BLaER1 treated with 17β-estradiol and CSF1 and Interleukin-3, amounts not matched to agents 10 nM and 100 nM (cell line): ENCODE measurements around the gene EGLN2.
"Not testable (repeated sequence)": the region's sequence is repeated elsewhere in the genome, so short reads cannot be mapped to it uniquely, and the experiment has no call there.

ENCODE experiments used
- H3K27ac ChIP-seq, 11 experiments: shearing (Covaris generic); formaldehyde crosslinking; 2 replicates each; pipeline ENCODE4 v1.8.1; 2022
- H3K27me3 ChIP-seq, 11 experiments: shearing (Covaris generic); formaldehyde crosslinking; 2 replicates each; pipeline ENCODE4 v1.8.1; 2022
- H3K36me3 ChIP-seq, 11 experiments: shearing (Covaris generic); formaldehyde crosslinking; 2 replicates each; pipeline ENCODE4 v1.8.1; 2022
- H3K4me1 ChIP-seq, 10 experiments: shearing (Covaris generic); formaldehyde crosslinking; 2 replicates each; pipeline ENCODE4 v1.8.1; 2022
- H3K4me2 ChIP-seq, 11 experiments: shearing (Covaris generic); formaldehyde crosslinking; 2 replicates each; pipeline ENCODE4 v1.8.1; 2022
- H3K4me3 ChIP-seq, 10 experiments: shearing (Covaris generic); formaldehyde crosslinking; 2 replicates each; pipeline ENCODE4 v1.8.1; 2022
- H3K9ac ChIP-seq, 11 experiments: shearing (Covaris generic); formaldehyde crosslinking; 2 replicates each; pipeline ENCODE4 v1.8.1; 2022
- H3K9me3 ChIP-seq, 11 experiments: shearing (Covaris generic); formaldehyde crosslinking; replicated peaks in 1 of 11; 2 replicates each; pipeline ENCODE4 v1.8.1; 2022
- H4K20me1 ChIP-seq, 11 experiments: shearing (Covaris generic); formaldehyde crosslinking; 2 replicates each; pipeline ENCODE4 v1.8.1; 2022
- Cebpa-rat ChIP-seq, 11 experiments: shearing (Covaris generic); IDR thresholded peaks; 2 replicates each; pipeline ENCODE4 v1.8.1; 2022

The EGLN2 gene

DNA sequence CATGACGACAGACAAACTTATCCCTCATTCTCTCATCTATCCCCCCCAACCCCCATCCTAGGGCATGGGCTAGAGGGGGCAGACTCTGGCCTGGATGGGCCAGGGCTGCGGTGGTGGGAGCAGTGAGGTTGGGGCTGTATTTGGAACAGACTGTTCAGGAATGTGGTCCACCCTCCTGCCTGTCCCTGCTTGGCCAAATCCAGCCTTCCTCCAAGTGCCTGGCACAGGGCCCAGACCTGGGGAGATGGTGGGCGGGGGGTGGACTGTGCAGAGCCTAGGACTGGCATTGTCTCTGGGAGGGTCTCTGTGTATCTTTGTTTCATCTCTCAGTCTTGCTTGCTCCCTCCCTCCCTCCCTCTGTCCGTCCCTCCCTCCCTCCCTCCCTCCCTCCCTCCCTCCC lies 14.2 kb downstream of the EGLN2 start:
- Histone ChIP-seq H3K4me3 (no peak overlapping the region), H3K4me1 (peaks cover 21 to 61% (median 33%) of the 10 kb centered on the region in 10 experiments), H3K9me3 (no peaks in the 10 kb centered on the region), H3K4me2 (peak overlapping the region in 2 of 11 experiments; percentile 87 to 95; a peak in 2 of 22 replicates), H3K27me3 (peaks cover 0 to 34% (median 22%) of the 10 kb centered on the region in 11 experiments; a peak in 19 of 22 replicates), H3K36me3 (peaks cover 18 to 21% (median 20%) of the 10 kb centered on the region in 11 experiments), H3K27ac (no peak overlapping the region), H3K9ac (no peak overlapping the region), H4K20me1 (peaks cover 19 to 60% (median 36%) of the 10 kb centered on the region in 11 experiments; a peak in 21 of 22 replicates)
- no peak for TF ChIP-seq Cebpa-rat (IDR thresholded peaks at IDR 0.05)

DNA sequence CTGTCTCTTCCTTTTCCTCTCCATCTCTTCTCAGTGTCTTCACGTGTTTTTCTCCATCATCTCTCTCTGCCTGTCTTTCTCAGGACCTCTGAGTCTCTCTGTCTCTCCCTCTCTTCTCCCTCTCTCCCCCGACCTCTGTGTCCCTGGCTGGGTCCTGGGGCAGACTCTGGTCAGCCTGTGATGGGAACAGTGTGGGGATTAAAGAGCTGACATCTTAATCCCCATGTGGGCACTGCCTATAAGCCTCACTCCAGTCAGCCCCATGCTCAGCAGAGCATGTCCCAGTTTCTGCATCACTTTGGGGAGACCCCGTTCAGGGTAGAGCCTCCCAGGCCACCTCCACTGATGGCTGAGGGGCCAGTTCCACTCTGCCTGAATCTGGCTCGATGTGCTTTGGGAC lies 16.2 kb downstream of the EGLN2 start:
- H3K4me3 ChIP-seq = no peak overlapping the region
- no peak overlapping the region for H3K4me2 ChIP-seq
- no peaks in the 10 kb centered on the region for H3K9me3 ChIP-seq
- H3K9ac ChIP-seq = no peak overlapping the region
- no peak for TF ChIP-seq Cebpa-rat (IDR thresholded peaks at IDR 0.05)
- H3K4me1 ChIP-seq = peaks cover 27 to 63% (median 39%) of the 10 kb centered on the region in 10 experiments
- H3K27me3 ChIP-seq = peaks cover 0 to 34% (median 22%) of the 10 kb centered on the region in 11 experiments; a peak in 19 of 22 replicates
- peaks cover 0 to 40% (median 18%) of the 10 kb centered on the region in 11 experiments; a peak in 14 of 22 replicates for H4K20me1 ChIP-seq
- H3K27ac ChIP-seq = no peak overlapping the region
- H3K36me3 ChIP-seq = peaks cover 0 to under 1% (median under 1%) of the 10 kb centered on the region in 11 experiments; a peak in 3 of 22 replicates

DNA sequence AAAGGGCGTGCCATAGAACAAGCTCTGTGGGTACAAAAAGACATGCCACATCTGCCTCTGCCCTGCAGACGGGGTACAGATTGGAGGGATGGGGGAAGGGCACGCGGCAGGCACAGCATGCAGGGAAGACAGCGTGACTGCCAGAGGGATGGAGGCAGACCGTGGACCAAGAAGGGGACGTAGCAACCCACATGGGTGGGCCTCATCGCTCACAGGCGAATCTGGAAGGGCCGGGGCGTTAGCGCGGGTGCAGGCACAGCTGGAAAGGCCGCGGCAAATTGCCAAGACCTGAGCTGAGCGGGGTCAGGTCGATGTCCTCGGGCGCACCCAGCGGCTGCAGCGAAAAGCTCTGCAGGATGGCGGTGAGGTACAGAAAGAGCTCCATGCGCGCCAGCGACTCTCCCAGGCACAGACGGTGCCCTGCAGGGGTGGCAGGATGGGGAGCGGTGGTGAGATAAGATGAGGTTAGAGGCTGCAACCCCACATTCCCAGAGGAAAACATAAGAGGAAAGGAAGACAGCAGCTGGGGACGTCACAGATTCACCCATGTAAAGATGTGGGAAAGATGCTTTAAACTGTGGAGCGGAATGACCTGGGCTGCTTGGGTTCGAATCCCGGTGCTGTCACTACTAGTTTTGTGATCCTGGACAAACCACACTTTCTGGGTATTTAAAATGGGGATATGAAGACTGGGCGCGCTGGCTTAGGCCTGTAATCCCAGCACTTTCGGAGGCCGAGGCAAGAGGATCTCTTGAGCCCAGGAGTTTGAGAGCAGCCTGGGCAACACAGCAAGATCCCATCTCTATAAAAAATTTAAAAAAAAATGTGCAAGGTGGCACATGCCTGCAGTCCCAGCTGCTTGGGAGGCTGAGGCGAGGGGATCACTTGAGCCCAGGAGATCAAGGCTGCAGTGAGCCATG lies 19.7 kb downstream of the EGLN2 start:
- Histone ChIP-seq H3K4me1 (peaks cover 26 to 56% (median 36%) of the 10 kb centered on the region in 10 experiments), H3K4me2 (peak overlapping the region; percentile 65 to 91 (median 81)), H3K4me3 (peak overlapping the region in 8 of 10 experiments; percentile 22 to 60 (median 47); a peak in 12 of 20 replicates), H4K20me1 (peaks cover 0 to 16% (median 0%) of the 10 kb centered on the region in 11 experiments; a peak in 3 of 22 replicates), H3K9ac (0 out of 22 replicates have a peak overlapping the region, but pooled peaks of 1 of the 11 experiments have one; percentile 33), H3K27ac (peak overlapping the region in 2 of 11 experiments; percentile 19 to 41; a peak in 1 of 22 replicates)
- H3K9me3 ChIP-seq, H3K36me3 ChIP-seq, H3K27me3 ChIP-seq: not testable (repeated sequence)

DNA sequence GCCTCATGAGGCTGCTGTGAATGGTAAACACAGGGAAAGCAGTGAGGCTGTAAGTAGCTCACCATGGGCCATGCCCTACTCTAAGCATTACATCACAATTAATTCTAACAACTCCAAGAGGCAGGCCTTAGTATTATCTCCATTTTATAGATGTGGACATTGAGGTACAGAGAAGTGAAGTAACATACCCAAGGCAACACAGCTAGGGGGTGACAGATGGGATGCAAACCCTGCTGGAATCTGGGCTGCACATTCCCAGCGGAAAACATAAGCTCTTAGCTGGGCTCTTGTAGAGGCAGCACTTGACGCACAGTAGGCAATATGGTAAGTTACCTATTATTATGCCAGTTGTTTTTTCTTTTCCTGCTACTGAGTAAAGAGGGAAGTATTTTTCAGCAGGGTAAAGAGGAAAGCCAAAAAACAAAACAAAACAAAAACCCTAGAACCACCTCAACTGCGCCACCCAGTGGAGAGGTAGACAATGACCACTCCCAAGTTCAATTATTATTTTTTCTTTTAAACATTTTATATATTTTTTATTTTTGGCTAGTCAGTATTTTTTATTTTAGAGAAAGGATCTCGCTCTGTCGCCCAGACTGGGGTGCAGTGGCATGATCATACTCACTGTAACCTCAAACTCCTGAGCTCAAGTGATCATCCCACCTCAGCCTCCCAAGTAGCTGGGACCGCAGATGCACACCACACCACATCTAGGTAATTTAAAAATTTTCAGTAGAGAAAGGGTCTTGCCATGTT lies 20.7 kb downstream of the EGLN2 start:
- H3K9ac ChIP-seq, H3K27me3 ChIP-seq, H3K36me3 ChIP-seq, H4K20me1 ChIP-seq, H3K9me3 ChIP-seq, H3K4me3 ChIP-seq: not testable (repeated sequence)
- Histone ChIP-seq H3K4me1 (peaks cover 31 to 65% (median 41%) of the 10 kb centered on the region in 10 experiments), H3K27ac (peak overlapping the region in 4 of 11 experiments; percentile 19 to 54 (median 40); a peak in 4 of 22 replicates), H3K4me2 (peak overlapping the region in 8 of 11 experiments; percentile 18 to 91 (median 72); a peak in 17 of 22 replicates)

DNA sequence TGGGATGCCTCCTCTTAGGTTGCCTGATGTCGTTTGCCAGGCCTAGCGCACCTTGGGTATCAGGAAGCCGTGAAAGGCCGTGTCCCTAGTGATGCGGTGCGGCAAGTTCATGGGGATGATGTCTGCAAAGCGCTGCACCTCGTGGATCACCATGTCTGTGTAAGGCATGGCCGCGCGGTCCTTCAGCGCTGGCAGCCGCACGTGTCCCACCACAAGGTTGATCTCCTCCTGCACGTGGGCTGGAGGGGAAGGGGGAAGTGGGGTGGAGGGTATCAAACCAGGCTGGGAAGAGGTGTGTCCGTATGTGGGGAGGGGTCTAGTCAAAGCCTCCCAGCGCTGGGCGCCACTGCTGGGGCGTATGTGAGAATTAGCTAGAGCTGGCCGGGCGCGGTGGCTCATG lies 23.2 kb downstream of the EGLN2 start:
- peak overlapping the region in 8 of 11 experiments; percentile 1 to 69 (median 42); a peak in 13 of 22 replicates for H3K27ac ChIP-seq
- TF ChIP-seq Cebpa-rat (IDR thresholded peaks at IDR 0.05) = no peak
- H3K9me3 ChIP-seq = no peaks in the 10 kb centered on the region
- H3K9ac ChIP-seq = peak overlapping the region in 1 of 11 experiments; percentile 25; a peak in 2 of 22 replicates
- H3K4me3 ChIP-seq = no peak overlapping the region
- H4K20me1 ChIP-seq = no peaks in the 10 kb centered on the region
- H3K4me2 ChIP-seq = peak overlapping the region; percentile 57 to 94 (median 80); a peak in 18 of 22 replicates
- peaks cover 0 to 7% (median 5%) of the 10 kb centered on the region in 11 experiments; a peak in 11 of 22 replicates for H3K36me3 ChIP-seq
- peaks cover 31 to 58% (median 37%) of the 10 kb centered on the region in 10 experiments for H3K4me1 ChIP-seq
- no peaks in the 10 kb centered on the region for H3K27me3 ChIP-seq

DNA sequence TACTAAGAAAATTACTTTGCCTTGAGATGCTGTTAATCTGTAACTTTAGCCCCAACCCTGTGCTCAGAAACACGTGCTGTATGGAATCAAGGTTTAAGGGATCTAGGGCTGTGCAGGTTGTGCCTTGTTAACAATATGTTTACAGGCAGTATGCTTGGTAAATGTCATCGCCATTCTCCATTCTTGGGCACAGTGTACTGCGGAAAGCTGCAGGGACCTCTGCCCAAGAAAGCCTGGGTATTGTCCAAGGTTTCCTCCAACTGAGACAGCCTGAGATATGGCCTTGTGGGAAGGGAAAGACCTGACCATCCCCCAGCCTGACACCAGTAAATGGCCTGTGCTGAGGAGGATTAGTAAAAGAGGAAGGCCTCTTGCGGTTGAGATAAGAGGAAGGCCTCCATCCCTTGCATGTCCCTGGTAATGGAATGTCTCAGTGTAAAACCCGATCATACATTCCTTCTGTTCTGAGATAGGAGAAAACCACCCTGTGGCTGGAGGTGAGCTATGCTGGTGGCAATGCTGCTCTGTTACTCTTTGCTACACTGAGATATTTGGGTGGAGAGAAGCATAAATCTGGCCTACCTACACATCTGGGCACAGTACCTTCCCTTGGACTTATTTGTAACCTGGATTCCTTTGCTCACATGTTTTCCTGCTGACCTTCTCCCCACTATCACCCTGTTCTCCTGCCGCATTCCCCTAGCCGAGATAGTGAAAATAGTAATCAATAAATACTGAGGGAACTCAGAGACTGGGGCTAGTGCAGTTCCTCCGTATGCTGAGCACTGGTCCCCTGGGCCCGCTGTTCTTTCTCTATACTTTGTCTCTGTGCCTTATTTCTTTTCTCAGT lies 23.9 kb downstream of the EGLN2 start:
- H3K4me3 ChIP-seq = peak overlapping the region in 1 of 10 experiments; percentile 35; a peak in 1 of 20 replicates
- peak overlapping the region in 8 of 11 experiments; percentile 1 to 69 (median 44); a peak in 14 of 22 replicates for H3K27ac ChIP-seq
- peaks cover 0 to 14% (median 12%) of the 10 kb centered on the region in 11 experiments; a peak in 13 of 22 replicates for H3K36me3 ChIP-seq
- not testable (repeated sequence) for H3K9me3 ChIP-seq, H4K20me1 ChIP-seq, H3K27me3 ChIP-seq
- peak overlapping the region; percentile 57 to 94 (median 80) for H3K4me2 ChIP-seq
- peaks cover 31 to 56% (median 36%) of the 10 kb centered on the region in 10 experiments for H3K4me1 ChIP-seq
- peak overlapping the region in 3 of 11 experiments; percentile 25 to 52 (median 41); a peak in 7 of 22 replicates for H3K9ac ChIP-seq

DNA sequence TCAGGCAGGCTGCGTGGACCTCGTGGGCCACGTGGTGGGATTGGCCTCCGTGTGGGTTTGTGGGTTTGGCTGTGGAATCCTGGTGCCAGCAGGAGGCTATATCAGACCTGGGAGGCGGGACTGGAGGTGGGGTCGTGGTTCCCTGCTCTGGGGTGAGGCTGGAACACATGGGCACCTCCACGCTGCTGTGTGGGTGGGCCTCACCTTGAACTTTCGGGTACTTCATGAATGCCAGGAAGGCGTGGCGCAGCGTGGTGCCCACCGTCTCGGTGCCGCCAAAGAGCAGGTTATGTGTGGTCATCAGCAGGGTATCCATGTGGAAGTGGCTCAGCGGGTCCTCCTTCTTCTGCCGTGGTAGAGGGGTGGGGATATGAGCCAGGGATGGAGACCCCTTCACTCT lies 25.9 kb downstream of the EGLN2 start:
- not testable (repeated sequence) for H4K20me1 ChIP-seq, H3K4me2 ChIP-seq, H3K27me3 ChIP-seq, H3K9ac ChIP-seq, H3K27ac ChIP-seq, H3K4me3 ChIP-seq, H3K9me3 ChIP-seq
- peaks cover 18 to 37% (median 23%) of the 10 kb centered on the region in 10 experiments for H3K4me1 ChIP-seq
- peaks cover 0 to 32% (median 13%) of the 10 kb centered on the region in 11 experiments; a peak in 13 of 22 replicates for H3K36me3 ChIP-seq

DNA sequence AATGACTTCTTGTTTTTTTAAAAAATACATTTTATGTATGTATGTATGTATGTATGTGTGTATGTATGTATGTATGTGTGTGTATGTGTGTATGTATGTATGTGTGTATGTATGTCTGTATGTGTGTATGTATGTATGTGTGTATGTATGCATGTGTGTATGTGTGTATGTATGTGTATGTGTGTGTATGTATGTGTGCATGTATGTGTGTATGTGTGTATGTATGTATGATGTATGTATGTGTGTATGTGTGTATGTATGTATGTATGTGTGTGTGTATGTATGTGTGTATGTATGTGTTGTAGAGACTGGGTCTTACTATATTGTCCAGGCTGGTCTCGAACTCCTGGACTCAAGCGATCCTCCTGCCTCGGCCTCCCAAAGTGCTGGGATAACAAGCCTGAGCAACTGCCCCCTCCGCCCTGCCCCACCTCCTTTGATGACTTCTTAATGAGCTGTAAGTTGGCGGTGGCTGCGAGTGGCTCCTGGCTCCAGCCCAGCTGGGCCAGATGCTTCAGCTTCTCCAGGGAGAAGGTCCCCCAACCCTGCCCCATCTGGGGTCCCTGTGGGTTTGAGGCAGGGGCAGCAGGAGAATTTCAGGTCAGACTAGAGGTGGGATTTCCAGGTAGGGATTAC lies 26.6 kb downstream of the EGLN2 start:
- H3K9ac ChIP-seq, H3K27ac ChIP-seq, H3K9me3 ChIP-seq, H4K20me1 ChIP-seq, H3K27me3 ChIP-seq, H3K4me3 ChIP-seq, H3K4me2 ChIP-seq: not testable (repeated sequence)
- Histone ChIP-seq H3K36me3 (peaks cover 0 to 37% (median 13%) of the 10 kb centered on the region in 11 experiments; a peak in 13 of 22 replicates), H3K4me1 (peaks cover 18 to 33% (median 23%) of the 10 kb centered on the region in 10 experiments)

DNA sequence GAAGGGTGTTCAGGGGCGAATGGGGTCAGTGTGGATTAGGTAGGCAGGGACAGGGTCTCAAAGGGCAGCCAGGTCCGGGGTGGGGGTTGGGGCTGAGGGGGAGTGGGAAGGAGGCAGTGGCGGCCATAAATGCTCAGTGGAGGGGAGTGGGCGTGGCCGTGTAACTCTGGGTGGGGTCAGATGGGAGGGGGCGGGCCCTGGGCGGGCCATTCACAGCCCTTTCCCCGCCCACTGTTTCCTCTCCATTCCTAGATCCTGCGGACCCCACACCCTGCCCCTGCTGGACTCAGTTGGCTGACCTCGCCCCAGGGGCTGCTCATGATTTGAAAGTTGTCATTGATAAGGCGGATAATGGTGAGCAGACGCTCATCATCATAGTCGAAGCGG lies 27.3 kb downstream of the EGLN2 start:
- H3K4me3 ChIP-seq, H3K27ac ChIP-seq, H3K9me3 ChIP-seq, H4K20me1 ChIP-seq, H3K4me2 ChIP-seq, H3K9ac ChIP-seq, H3K27me3 ChIP-seq: not testable (repeated sequence)
- H3K36me3 ChIP-seq = peaks cover 0 to 39% (median 13%) of the 10 kb centered on the region in 11 experiments; a peak in 13 of 22 replicates
- peaks cover 18 to 33% (median 23%) of the 10 kb centered on the region in 10 experiments for H3K4me1 ChIP-seq

DNA sequence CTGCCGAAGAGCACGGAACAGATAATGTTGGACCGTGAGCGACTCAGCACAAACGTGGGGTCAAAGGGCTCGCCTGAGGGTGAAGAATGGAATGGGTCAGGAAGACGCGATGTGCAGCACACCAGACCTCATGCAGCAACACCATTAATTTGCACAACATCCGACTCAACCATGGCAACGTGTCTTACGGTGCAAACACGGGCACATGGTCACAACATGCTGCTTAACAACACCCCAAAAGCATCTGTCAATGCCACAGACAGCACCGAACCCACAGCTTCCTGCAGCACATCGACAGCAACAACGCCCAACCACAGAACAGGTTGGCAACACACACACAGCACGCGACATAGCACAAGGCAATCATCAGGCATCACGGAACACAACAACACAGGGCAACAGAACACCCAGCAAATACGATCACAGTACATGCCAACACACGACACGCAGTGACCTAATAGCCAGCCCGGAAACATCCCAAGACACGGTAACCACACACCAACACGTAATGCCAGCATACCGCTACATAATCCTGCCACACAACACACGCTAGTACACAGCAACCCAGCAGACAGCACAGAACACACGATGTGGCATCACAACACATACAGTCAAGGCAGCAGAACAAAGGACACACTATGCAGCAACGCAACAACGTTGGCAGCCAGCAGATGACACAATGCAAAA lies 27.9 kb downstream of the EGLN2 start:
- not testable (repeated sequence) for H3K4me3 ChIP-seq

More for the DNA sequence above, 27.9 kb downstream of the EGLN2 start:
- H3K27me3 ChIP-seq, H3K4me2 ChIP-seq, H3K27ac ChIP-seq, H3K9me3 ChIP-seq, H4K20me1 ChIP-seq, H3K9ac ChIP-seq: not testable (repeated sequence)
- Histone ChIP-seq H3K4me1 (peaks cover 18 to 31% (median 23%) of the 10 kb centered on the region in 10 experiments), H3K36me3 (peaks cover 0 to 39% (median 13%) of the 10 kb centered on the region in 11 experiments; a peak in 13 of 22 replicates)
